OCI-LY7 (cell line): ENCODE results near the gene APOBEC3G. TPM values are rescaled to one million over a fixed set of nuclear protein-coding genes. Genes with fewer than 3 reads are reported as not detected.
"Not testable (repeated sequence)": the region's sequence is repeated elsewhere in the genome, so short reads cannot be mapped to it uniquely, and the experiment has no call there.

Source experiments
- BruUV-seq: library from RNA; stranded (reverse); fragments of 400-500 nt; replicated peaks from 2 replicates; lab custom pipeline; 2021; lab: Mats Ljungman, UMichigan
- CTCF ChIA-PET: fragments of 300-600 bp; sonication (Branson Sonifier 250); formaldehyde crosslinking; loops from one replicate; lab custom pipeline; 2022; ENCODE audit warnings: antibody characterized with exemption; ENCODE audit not compliant: unreplicated experiment; lab: Charles Lee
- POLR2A ChIA-PET: fragments of 300-600 bp; sonication (Branson Sonifier 250); formaldehyde crosslinking; loops from one replicate; lab custom pipeline; 2022; ENCODE audit warnings: antibody characterized with exemption; lab: Charles Lee
- DNase-seq: peaks from one replicate; pipeline ENCODE4 v3.0.0-alpha.2; 2015; ENCODE audit warnings: low spot score
- H2AFZ ChIP-seq: fragments of 200-600 bp; sonication (generic), shearing (Covaris generic); 2 replicates; pipeline ENCODE4 v1.6.1; 2014; ENCODE audit warnings: mild to moderate bottlenecking, antibody characterized with exemption, low read length, moderate library complexity
- H3K27ac ChIP-seq: fragments of 200-600 bp; sonication (generic); 2 replicates; pipeline ENCODE4 v1.5.1; 2014; ENCODE audit warnings: mixed run types, low read depth, mild to moderate bottlenecking, moderate library complexity, low read length, inconsistent platforms; ENCODE audit not compliant: poor library complexity, severe bottlenecking
- H3K36me3 ChIP-seq: fragments of 200-600 bp; sonication (generic); 2 replicates; pipeline ENCODE4 v1.6.1; 2014; ENCODE audit warnings: mild to moderate bottlenecking, antibody characterized with exemption, low read length, moderate library complexity, mixed read lengths; ENCODE audit not compliant: insufficient read depth
- H3K4me1 ChIP-seq: fragments of 200-600 bp; sonication (generic); 2 replicates; pipeline ENCODE4 v1.5.1; 2014; ENCODE audit warnings: mild to moderate bottlenecking, low read length; ENCODE audit not compliant: insufficient read depth, poor library complexity, severe bottlenecking
- H3K4me2 ChIP-seq: fragments of 200-600 bp; sonication (generic); 2 replicates; pipeline ENCODE4 v1.6.1; 2014; ENCODE audit warnings: mild to moderate bottlenecking, low read length
- H3K4me3 ChIP-seq: fragments of 200-600 bp; sonication (generic); 2 replicates; pipeline ENCODE4 v1.5.1; 2014; ENCODE audit warnings: mild to moderate bottlenecking, low read depth, low read length; ENCODE audit not compliant: poor library complexity, severe bottlenecking
- H3K79me2 ChIP-seq: fragments of 200-600 bp; sonication (generic); 2 replicates; pipeline ENCODE4 v1.6.1; 2016; ENCODE audit warnings: low read depth, mild to moderate bottlenecking, low read length, moderate library complexity, mixed read lengths; ENCODE audit not compliant: insufficient read depth
- H3K9me2 ChIP-seq: fragments of 200-600 bp; sonication (generic); 2 replicates; pipeline ENCODE4 v1.6.1; 2016; ENCODE audit warnings: mild to moderate bottlenecking, low read length, mixed read lengths; ENCODE audit not compliant: insufficient read depth
- H3K9me3 ChIP-seq: fragments of 200-600 bp; sonication (generic); 2 replicates; pipeline ENCODE4 v1.6.1; 2014; ENCODE audit warnings: mild to moderate bottlenecking, mixed run types, low read length, mixed read lengths
- H4K20me1 ChIP-seq: fragments of 200-600 bp; sonication (generic); 2 replicates; pipeline ENCODE4 v1.6.1; 2014; ENCODE audit warnings: mild to moderate bottlenecking, antibody characterized with exemption, low read length, moderate library complexity, mixed read lengths; ENCODE audit not compliant: insufficient read depth
- EZH2phosphoT487 ChIP-seq: fragments of 200-600 bp; sonication (generic); IDR thresholded peaks from 2 replicates; pipeline ENCODE4 v1.6.1; 2018; ENCODE audit warnings: low read depth, borderline replicate concordance, mild to moderate bottlenecking, mixed run types, antibody characterized with exemption, low read length, moderate library complexity, mixed read lengths
- intact Hi-C: fragments of 100-400 bp; cut with micrococcal nuclease; formaldehyde crosslinking; loops from one replicate; pipeline ENCODE4 v1.10.0; 2022; ENCODE audit not compliant: unreplicated experiment
- total RNA-seq, 2 experiments: library from RNA; depleted of rRNA in 1 of 2; stranded (reverse); fragments of >200 nt in 1 of 2; shearing (Covaris generic) in 1 of 2; gene quantifications; 2 replicates each; pipeline ENCODE4 v1.2.3, GENCODE V29; 2014 to 2022
- TF ChIP-seq, protein P1 (sequence below): fragments of 200-600 bp; sonication (generic); conservative IDR thresholded peaks from 2 replicates; pipeline ENCODE4 v1.5.1; 2014; ENCODE audit warnings: mild to moderate bottlenecking, antibody characterized with exemption, low read length, moderate library complexity, mixed read lengths

Gene APOBEC3G
- total RNA-seq, 2 experiments from 2014 or later: 36.7 to 60.2 TPM

GRCh38 chr22:39029227-39029626 lies 47.8 kb upstream of the APOBEC3G start:
- no peak overlapping the region for H3K4me3 ChIP-seq
- DNase-seq: no peak
- TF ChIP-seq EZH2phosphoT487: no peak
- TF ChIP-seq, protein P1, sequence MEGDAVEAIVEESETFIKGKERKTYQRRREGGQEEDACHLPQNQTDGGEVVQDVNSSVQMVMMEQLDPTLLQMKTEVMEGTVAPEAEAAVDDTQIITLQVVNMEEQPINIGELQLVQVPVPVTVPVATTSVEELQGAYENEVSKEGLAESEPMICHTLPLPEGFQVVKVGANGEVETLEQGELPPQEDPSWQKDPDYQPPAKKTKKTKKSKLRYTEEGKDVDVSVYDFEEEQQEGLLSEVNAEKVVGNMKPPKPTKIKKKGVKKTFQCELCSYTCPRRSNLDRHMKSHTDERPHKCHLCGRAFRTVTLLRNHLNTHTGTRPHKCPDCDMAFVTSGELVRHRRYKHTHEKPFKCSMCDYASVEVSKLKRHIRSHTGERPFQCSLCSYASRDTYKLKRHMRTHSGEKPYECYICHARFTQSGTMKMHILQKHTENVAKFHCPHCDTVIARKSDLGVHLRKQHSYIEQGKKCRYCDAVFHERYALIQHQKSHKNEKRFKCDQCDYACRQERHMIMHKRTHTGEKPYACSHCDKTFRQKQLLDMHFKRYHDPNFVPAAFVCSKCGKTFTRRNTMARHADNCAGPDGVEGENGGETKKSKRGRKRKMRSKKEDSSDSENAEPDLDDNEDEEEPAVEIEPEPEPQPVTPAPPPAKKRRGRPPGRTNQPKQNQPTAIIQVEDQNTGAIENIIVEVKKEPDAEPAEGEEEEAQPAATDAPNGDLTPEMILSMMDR: no peak
- no peak overlapping the region for H2AFZ ChIP-seq
- H4K20me1 ChIP-seq: no peaks in the 10 kb centered on the region
- intact Hi-C loops: no loop called here
- H3K79me2 ChIP-seq: no peaks in the 10 kb centered on the region
- ChIA-PET POLR2A (no interaction called here), CTCF (no interaction called here)
- H3K4me1 ChIP-seq: peaks cover 15% of the 10 kb centered on the region
- H3K9me2 ChIP-seq: no peaks in the 10 kb centered on the region
- no peaks in the 10 kb centered on the region for H3K9me3 ChIP-seq
- H3K27ac ChIP-seq: no peak overlapping the region
- peaks cover 21% of the 10 kb centered on the region for H3K36me3 ChIP-seq
- no peak overlapping the region for H3K4me2 ChIP-seq
- no TSS peak for BruUV-seq

DNA sequence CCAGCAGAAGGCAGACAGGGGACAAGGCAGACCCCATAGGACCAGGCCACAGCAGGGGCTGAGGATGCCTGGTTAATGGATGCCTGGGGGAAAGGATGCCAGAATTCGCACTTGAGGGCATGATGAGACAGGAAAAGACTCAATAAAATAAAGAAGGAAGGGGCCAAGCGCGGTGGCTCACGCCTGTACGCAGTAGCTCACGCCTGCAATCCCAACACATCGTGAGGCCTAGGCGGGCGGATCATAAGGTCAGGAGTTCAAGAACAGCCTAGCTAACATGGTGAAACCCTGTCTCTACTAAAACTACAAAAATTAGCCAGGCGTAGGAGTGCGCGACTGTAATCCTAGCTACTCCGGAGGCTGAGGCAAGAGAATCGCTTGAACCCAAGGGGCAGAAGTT lies 46.4 kb upstream of the APOBEC3G start:
- no peaks in the 10 kb centered on the region for H3K4me1 ChIP-seq
- ChIA-PET CTCF (no interaction called here), POLR2A (no interaction called here)
- intact Hi-C loops: no loop called here
- no peaks in the 10 kb centered on the region for H4K20me1 ChIP-seq
- H3K27ac ChIP-seq: no peak overlapping the region
- H3K4me2 ChIP-seq: no peak overlapping the region
- no peak for DNase-seq
- H3K9me2 ChIP-seq: no peaks in the 10 kb centered on the region
- TF ChIP-seq, protein P1: no peak
- no peak for TF ChIP-seq EZH2phosphoT487
- H3K79me2 ChIP-seq: no peaks in the 10 kb centered on the region
- BruUV-seq: no TSS peak
- H3K4me3 ChIP-seq: no peak overlapping the region
- no peaks in the 10 kb centered on the region for H3K9me3 ChIP-seq
- H3K36me3 ChIP-seq: peaks cover 9% of the 10 kb centered on the region
- no peak overlapping the region for H2AFZ ChIP-seq

DNA sequence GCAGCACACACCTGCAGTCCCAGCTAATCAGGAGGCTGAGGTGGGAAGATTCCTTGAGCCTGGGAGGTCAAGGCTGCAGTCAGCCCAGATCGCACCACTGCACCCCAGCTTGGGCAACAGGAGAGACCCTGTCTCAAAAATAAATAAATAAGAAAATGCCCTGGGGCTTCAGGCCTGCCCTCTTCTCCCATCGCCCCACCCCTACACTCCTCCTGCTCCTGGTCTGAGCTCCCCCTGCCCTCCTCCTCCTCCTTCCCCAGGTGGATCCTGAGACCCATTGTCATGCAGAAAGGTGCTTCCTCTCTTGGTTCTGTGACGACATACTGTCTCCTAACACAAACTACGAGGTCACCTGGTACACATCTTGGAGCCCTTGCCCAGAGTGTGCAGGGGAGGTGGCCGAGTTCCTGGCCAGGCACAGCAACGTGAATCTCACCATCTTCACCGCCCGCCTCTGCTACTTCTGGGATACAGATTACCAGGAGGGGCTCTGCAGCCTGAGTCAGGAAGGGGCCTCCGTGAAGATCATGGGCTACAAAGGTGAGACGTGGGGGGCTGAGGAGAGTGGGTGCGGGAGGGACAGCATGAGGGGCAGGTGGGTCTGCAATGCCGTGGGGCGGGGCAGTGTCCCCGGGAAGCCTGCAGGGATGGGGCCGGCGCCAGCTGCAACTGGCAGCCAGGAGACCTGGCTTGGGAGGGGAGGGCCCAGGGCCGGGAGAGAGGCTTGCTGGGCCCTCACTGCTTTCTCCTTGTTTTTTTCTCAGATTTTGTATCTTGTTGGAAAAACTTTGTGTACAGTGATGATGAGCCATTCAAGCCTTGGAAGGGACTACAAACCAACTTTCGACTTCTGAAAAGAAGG lies 45.4 kb upstream of the APOBEC3G start:
- POLR2A ChIA-PET: interaction anchor here (0.7 kb wide), 1 partner anchor 83 kb away, joined by 4 read pairs; no protein-coding TSS in a partner anchor
- CTCF ChIA-PET: not testable (repeated sequence)

DNA sequence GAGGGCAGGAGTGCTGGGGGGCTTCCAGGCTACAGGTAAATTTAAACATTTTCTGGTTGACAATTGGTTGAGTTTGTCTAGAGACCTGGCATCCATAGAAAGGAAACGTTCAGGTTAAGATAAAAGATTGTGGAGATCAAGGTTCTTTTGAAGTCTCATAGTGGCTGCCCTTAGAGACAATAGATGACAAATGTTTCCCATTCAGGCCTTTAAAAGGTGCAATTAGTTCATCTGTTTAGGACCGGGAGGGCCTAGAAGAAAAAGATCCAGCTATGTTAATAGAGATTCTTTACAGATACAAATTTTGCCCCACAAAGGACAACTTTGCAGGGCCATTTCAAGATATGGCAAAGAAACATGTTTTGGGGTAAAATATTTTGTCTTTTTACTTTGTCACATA lies 40.0 kb upstream of the APOBEC3G start:
- DNase-seq, intact Hi-C loops, H2AFZ ChIP-seq, H3K27ac ChIP-seq, H3K79me2 ChIP-seq, H4K20me1 ChIP-seq, BruUV-seq, H3K36me3 ChIP-seq, H3K4me2 ChIP-seq, CTCF ChIA-PET, H3K4me3 ChIP-seq, H3K9me2 ChIP-seq, H3K9me3 ChIP-seq: not testable (repeated sequence)
- H3K4me1 ChIP-seq: peaks cover 22% of the 10 kb centered on the region
- POLR2A ChIA-PET: interaction anchor here (0.6 to 0.8 kb wide), 2 partner anchors 56 to 58 kb away, joined by 3 read pairs; no protein-coding TSS in a partner anchor

More for the DNA sequence above, 45.4 kb upstream of the APOBEC3G start:
- H3K4me2 ChIP-seq, H2AFZ ChIP-seq, H3K9me3 ChIP-seq, intact Hi-C loops, H3K79me2 ChIP-seq, H3K27ac ChIP-seq, H3K9me2 ChIP-seq, BruUV-seq, H4K20me1 ChIP-seq, H3K4me1 ChIP-seq, H3K36me3 ChIP-seq, H3K4me3 ChIP-seq, DNase-seq: not testable (repeated sequence)
